ENCODE measurements around the gene PRRT1B. TPM values are rescaled to one million over a fixed set of nuclear protein-coding genes. Genes with fewer than 3 reads are reported as not detected.

The PRRT1B gene
- total RNA-seq, 1 donor from 2014 or later, result not detected

GRCh38 chr9:131591845-131592208 is 46.5 kb downstream of the PRRT1B start:
- intact Hi-C loops (cut with micrococcal nuclease), result loop anchor here (1.0 to 5.0 kb wide), 6 partner anchors 37 to 155 kb away; no protein-coding TSS in a partner anchor
- no peak overlapping the region for H3K4me3 Mint-ChIP-seq
- no peaks in the 10 kb centered on the region for H3K9me3 Mint-ChIP-seq
- peaks cover 44% of the 10 kb centered on the region for H3K36me3 Mint-ChIP-seq (ENCODE audit: low read depth)
- H3K27ac Mint-ChIP-seq, result peak overlapping the region; percentile 61
- peaks cover 30% of the 10 kb centered on the region for H3K4me1 Mint-ChIP-seq (ENCODE audit: low read depth)
- H3K27me3 Mint-ChIP-seq (ENCODE audit: insufficient read depth), result no peaks in the 10 kb centered on the region
- no peak for DNase-seq (ENCODE audit: low spot score)

GRCh38 chr9:131593091-131593820 is 47.9 kb downstream of the PRRT1B start:
- peaks cover 22% of the 10 kb centered on the region for H3K4me1 Mint-ChIP-seq (ENCODE audit: low read depth)
- H3K4me3 Mint-ChIP-seq, result no peak overlapping the region
- intact Hi-C loops (cut with micrococcal nuclease), result loop anchor here (5.0 kb wide), 2 partner anchors 49 to 74 kb away; no protein-coding TSS in a partner anchor
- no peaks in the 10 kb centered on the region for H3K27me3 Mint-ChIP-seq (ENCODE audit: insufficient read depth)
- no peaks in the 10 kb centered on the region for H3K9me3 Mint-ChIP-seq
- DNase-seq (ENCODE audit: low spot score), result no peak
- H3K36me3 Mint-ChIP-seq (ENCODE audit: low read depth), result peaks cover 41% of the 10 kb centered on the region
- H3K27ac Mint-ChIP-seq, result no peak overlapping the region

GRCh38 chr9:131593936-131594665 is 48.8 kb downstream of the PRRT1B start:
- H3K36me3 Mint-ChIP-seq (ENCODE audit: low read depth), result peaks cover 40% of the 10 kb centered on the region
- DNase-seq (ENCODE audit: low spot score), result no peak
- no peak overlapping the region for H3K4me3 Mint-ChIP-seq
- H3K27me3 Mint-ChIP-seq (ENCODE audit: insufficient read depth), result no peaks in the 10 kb centered on the region
- no peaks in the 10 kb centered on the region for H3K9me3 Mint-ChIP-seq
- no peak overlapping the region for H3K27ac Mint-ChIP-seq
- intact Hi-C loops (cut with micrococcal nuclease), result loop anchor here (5.0 kb wide), 2 partner anchors 48 to 73 kb away; no protein-coding TSS in a partner anchor
- H3K4me1 Mint-ChIP-seq (ENCODE audit: low read depth), result peaks cover 22% of the 10 kb centered on the region

- Mint-ChIP-seq H3K27me3 (ENCODE audit: insufficient read depth) (no peaks in the 10 kb centered on the region), H3K4me3 (no peak overlapping the region), H3K36me3 (ENCODE audit: low read depth) (peaks cover 41% of the 10 kb centered on the region), H3K27ac (no peak overlapping the region), H3K9me3 (no peaks in the 10 kb centered on the region), H3K4me1 (ENCODE audit: low read depth) (peaks cover 21% of the 10 kb centered on the region)
- intact Hi-C loops (cut with micrococcal nuclease), result loop anchor here (5.0 kb wide), 2 partner anchors 47 to 72 kb away; no protein-coding TSS in a partner anchor
- no peak for DNase-seq (ENCODE audit: low spot score)
Observed at GRCh38 chr9:131594906-131595665, 49.8 kb downstream of the PRRT1B start.

- H3K4me3 Mint-ChIP-seq, result no peak overlapping the region
- no peak for DNase-seq (ENCODE audit: low spot score)
- intact Hi-C loops (cut with micrococcal nuclease), result no loop called here
- peaks cover 13% of the 10 kb centered on the region for H3K4me1 Mint-ChIP-seq (ENCODE audit: low read depth)
- H3K27me3 Mint-ChIP-seq (ENCODE audit: insufficient read depth), result no peaks in the 10 kb centered on the region
- no peak overlapping the region for H3K27ac Mint-ChIP-seq
- no peaks in the 10 kb centered on the region for H3K9me3 Mint-ChIP-seq
- H3K36me3 Mint-ChIP-seq (ENCODE audit: low read depth), result peaks cover 37% of the 10 kb centered on the region
Observed at GRCh38 chr9:131595696-131596429, 50.5 kb downstream of the PRRT1B start.

- intact Hi-C loops (cut with micrococcal nuclease), result no loop called here
- no peaks in the 10 kb centered on the region for H3K9me3 Mint-ChIP-seq
- H3K4me3 Mint-ChIP-seq, result no peak overlapping the region
- H3K36me3 Mint-ChIP-seq (ENCODE audit: low read depth), result peaks cover 38% of the 10 kb centered on the region
- DNase-seq (ENCODE audit: low spot score), result no peak
- no peaks in the 10 kb centered on the region for H3K27me3 Mint-ChIP-seq (ENCODE audit: insufficient read depth)
- peaks cover 8% of the 10 kb centered on the region for H3K4me1 Mint-ChIP-seq (ENCODE audit: low read depth)
- H3K27ac Mint-ChIP-seq, result no peak overlapping the region
Observed at GRCh38 chr9:131596430-131596743, 51.1 kb downstream of the PRRT1B start.

GRCh38 chr9:131597246-131597645 is 51.9 kb downstream of the PRRT1B start:
- intact Hi-C loops (cut with micrococcal nuclease), result no loop called here
- no peak overlapping the region for H3K4me3 Mint-ChIP-seq

GRCh38 chr9:131598121-131598520 is 52.8 kb downstream of the PRRT1B start:
- Mint-ChIP-seq H3K36me3 (ENCODE audit: low read depth) (peaks cover 39% of the 10 kb centered on the region), H3K27ac (no peak overlapping the region), H3K4me1 (ENCODE audit: low read depth) (no peaks in the 10 kb centered on the region), H3K27me3 (ENCODE audit: insufficient read depth) (no peaks in the 10 kb centered on the region), H3K9me3 (no peaks in the 10 kb centered on the region), H3K4me3 (no peak overlapping the region)
- DNase-seq (ENCODE audit: low spot score), result no peak
- intact Hi-C loops (cut with micrococcal nuclease), result no loop called here

More at GRCh38 chr9:131597246-131597645, 51.9 kb downstream of the PRRT1B start:
- Mint-ChIP-seq H3K36me3 (ENCODE audit: low read depth) (peaks cover 38% of the 10 kb centered on the region), H3K27me3 (ENCODE audit: insufficient read depth) (no peaks in the 10 kb centered on the region), H3K27ac (no peak overlapping the region), H3K9me3 (no peaks in the 10 kb centered on the region), H3K4me1 (ENCODE audit: low read depth) (no peaks in the 10 kb centered on the region)
- no peak for DNase-seq (ENCODE audit: low spot score)

- Mint-ChIP-seq H3K27ac (no peak overlapping the region), H3K36me3 (ENCODE audit: low read depth) (peaks cover 50% of the 10 kb centered on the region), H3K27me3 (ENCODE audit: insufficient read depth) (no peaks in the 10 kb centered on the region), H3K9me3 (no peaks in the 10 kb centered on the region), H3K4me1 (ENCODE audit: low read depth) (peaks cover 4% of the 10 kb centered on the region), H3K4me3 (no peak overlapping the region)
- no peak for DNase-seq (ENCODE audit: low spot score)
- intact Hi-C loops (cut with micrococcal nuclease), result no loop called here
Observed at GRCh38 chr9:131601683-131602181, 56.4 kb downstream of the PRRT1B start.

- no peaks in the 10 kb centered on the region for H3K27me3 Mint-ChIP-seq (ENCODE audit: insufficient read depth)
- no peak overlapping the region for H3K27ac Mint-ChIP-seq
- H3K9me3 Mint-ChIP-seq, result no peaks in the 10 kb centered on the region
- no peak overlapping the region for H3K4me3 Mint-ChIP-seq
- intact Hi-C loops (cut with micrococcal nuclease), result no loop called here
- peaks cover 48% of the 10 kb centered on the region for H3K36me3 Mint-ChIP-seq (ENCODE audit: low read depth)
- DNase-seq (ENCODE audit: low spot score), result no peak
- peaks cover 4% of the 10 kb centered on the region for H3K4me1 Mint-ChIP-seq (ENCODE audit: low read depth)
Observed at GRCh38 chr9:131603199-131603598, 57.9 kb downstream of the PRRT1B start.

GRCh38 chr9:131603711-131604439 is 58.6 kb downstream of the PRRT1B start:
- DNase-seq (ENCODE audit: low spot score), result no peak
- peaks cover 4% of the 10 kb centered on the region for H3K4me1 Mint-ChIP-seq (ENCODE audit: low read depth)
- no peak overlapping the region for H3K27ac Mint-ChIP-seq
- H3K9me3 Mint-ChIP-seq, result no peaks in the 10 kb centered on the region
- no peak overlapping the region for H3K4me3 Mint-ChIP-seq
- H3K36me3 Mint-ChIP-seq (ENCODE audit: low read depth), result peaks cover 47% of the 10 kb centered on the region
- H3K27me3 Mint-ChIP-seq (ENCODE audit: insufficient read depth), result no peaks in the 10 kb centered on the region
- intact Hi-C loops (cut with micrococcal nuclease), result no loop called here
